Liver (tissue), 3 donors: ENCODE data around the gene LDLRAD4.

Experiments
- ATF3 ChIP-seq: IDR thresholded peaks from 2 replicates; pipeline ENCODE4 v1.6.1; 2016; ENCODE audit warnings: antibody characterized with exemption
- CTCF ChIP-seq: fragments of 150-350 bp; IDR thresholded peaks from 2 replicates; pipeline ENCODE4 v1.5.1; 2017; ENCODE audit warnings: improper control_type of control experiment, low read depth, low read length; ENCODE audit not compliant: missing input control
- GABPA ChIP-seq, 2 donors: IDR thresholded peaks in 1 of 2; conservative IDR thresholded peaks in 1 of 2; 2 replicates each; pipeline ENCODE4 v1.6.1; 2016; ENCODE audit warnings: antibody characterized with exemption in 2 of 2, mild to moderate bottlenecking in 1 of 2, moderate library complexity in 1 of 2
- HNF4G ChIP-seq: IDR thresholded peaks from 2 replicates; pipeline ENCODE4 v1.6.1; 2016; ENCODE audit warnings: antibody characterized with exemption
- JUND ChIP-seq, 2 donors: IDR thresholded peaks; 2 replicates each; pipeline ENCODE4 v1.6.1; 2016; ENCODE audit warnings: antibody characterized with exemption in 2 of 2
- MAX ChIP-seq: IDR thresholded peaks from 2 replicates; pipeline ENCODE4 v1.6.1; 2016; ENCODE audit warnings: antibody characterized with exemption
- RAD21 ChIP-seq, 2 donors: IDR thresholded peaks; 2 replicates each; pipeline ENCODE4 v1.6.1; 2016; ENCODE audit warnings: antibody characterized with exemption in 2 of 2, mild to moderate bottlenecking in 2 of 2
- RXRA ChIP-seq, 2 donors: IDR thresholded peaks; 2 replicates each; pipeline ENCODE4 v1.6.1; 2017 to 2018; ENCODE audit warnings: antibody characterized with exemption in 2 of 2, mild to moderate bottlenecking in 1 of 2
- TAF1 ChIP-seq: conservative IDR thresholded peaks from 2 replicates; pipeline ENCODE4 v1.6.1; 2016; ENCODE audit warnings: antibody characterized with exemption, mild to moderate bottlenecking
- donor health status: healthy.
- donor health status: healthy.

- no peak for TF ChIP-seq CTCF
- TF ChIP-seq ATF3: no peak
- no peak for TF ChIP-seq GABPA (IDR thresholded peaks at IDR 0.05 in 1 of 2, conservative IDR thresholded peaks at IDR 0.05 in 1 of 2)
- no peak for TF ChIP-seq TAF1
- no peak for TF ChIP-seq HNF4G
- no peak for TF ChIP-seq RAD21 (IDR thresholded peaks at IDR 0.05)
- no peak for TF ChIP-seq JUND (IDR thresholded peaks at IDR 0.05)
- no peak for TF ChIP-seq MAX
- TF ChIP-seq RXRA (IDR thresholded peaks at IDR 0.05): no peak
Measured at GRCh38 chr18:13317801-13318200, 99.2 kb downstream of the LDLRAD4 start.
